Astrocyte (in vitro differentiated cells and primary cell): Measurements from ENCODE around the gene UTP14A.

Experiments
- EZH2 ChIP-seq: IDR thresholded peaks from 2 replicates; pipeline ENCODE4 v1.6.1; 2012; ENCODE audit warnings: mild to moderate bottlenecking, low read length, inconsistent platforms; ENCODE audit not compliant: insufficient read depth
- TF ChIP-seq, protein P1 (sequence below): IDR thresholded peaks from 2 replicates; pipeline ENCODE4 v1.5.1; 2011; ENCODE audit warnings: low read depth, mild to moderate bottlenecking, inconsistent platforms, low read length, moderate library complexity; ENCODE audit not compliant: insufficient read depth

DNA sequence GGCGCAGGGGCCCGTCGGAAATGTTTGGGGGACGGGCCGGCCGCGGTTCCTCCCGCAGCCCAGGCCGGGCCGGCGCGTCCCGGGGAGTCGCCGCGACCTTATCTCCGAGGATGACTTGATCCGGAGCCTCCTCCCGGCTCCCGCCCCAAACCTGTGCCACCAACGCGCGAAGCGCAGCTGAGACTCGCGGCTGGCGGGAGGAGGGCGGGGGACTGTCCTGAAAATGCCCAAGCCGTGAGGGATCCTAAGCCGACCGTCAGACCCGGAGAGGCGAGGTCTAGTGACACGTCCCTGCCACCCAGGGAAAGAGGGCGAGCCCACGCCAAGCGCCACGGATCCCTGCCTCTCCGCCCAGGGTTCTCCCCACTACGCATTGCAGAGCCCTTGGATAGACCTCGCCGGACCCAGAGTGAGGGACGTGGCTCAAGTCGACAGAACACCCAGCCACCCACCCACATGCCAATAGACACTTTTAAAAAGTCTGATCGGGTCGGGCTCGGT is 26.9 kb downstream of the UTP14A start:
- TF ChIP-seq, protein P1, sequence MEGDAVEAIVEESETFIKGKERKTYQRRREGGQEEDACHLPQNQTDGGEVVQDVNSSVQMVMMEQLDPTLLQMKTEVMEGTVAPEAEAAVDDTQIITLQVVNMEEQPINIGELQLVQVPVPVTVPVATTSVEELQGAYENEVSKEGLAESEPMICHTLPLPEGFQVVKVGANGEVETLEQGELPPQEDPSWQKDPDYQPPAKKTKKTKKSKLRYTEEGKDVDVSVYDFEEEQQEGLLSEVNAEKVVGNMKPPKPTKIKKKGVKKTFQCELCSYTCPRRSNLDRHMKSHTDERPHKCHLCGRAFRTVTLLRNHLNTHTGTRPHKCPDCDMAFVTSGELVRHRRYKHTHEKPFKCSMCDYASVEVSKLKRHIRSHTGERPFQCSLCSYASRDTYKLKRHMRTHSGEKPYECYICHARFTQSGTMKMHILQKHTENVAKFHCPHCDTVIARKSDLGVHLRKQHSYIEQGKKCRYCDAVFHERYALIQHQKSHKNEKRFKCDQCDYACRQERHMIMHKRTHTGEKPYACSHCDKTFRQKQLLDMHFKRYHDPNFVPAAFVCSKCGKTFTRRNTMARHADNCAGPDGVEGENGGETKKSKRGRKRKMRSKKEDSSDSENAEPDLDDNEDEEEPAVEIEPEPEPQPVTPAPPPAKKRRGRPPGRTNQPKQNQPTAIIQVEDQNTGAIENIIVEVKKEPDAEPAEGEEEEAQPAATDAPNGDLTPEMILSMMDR, result no peak
- TF ChIP-seq EZH2, result no peak
